ENCODE results near the gene RNF38.

- TF ChIP-seq MAX (IDR thresholded peaks at IDR 0.05; ENCODE audit: low read depth) (no peak), RCOR1 (IDR thresholded peaks at IDR 0.05; ENCODE audit: low read length) (no peak), POLR2AphosphoS5 (IDR thresholded peaks at IDR 0.05; ENCODE audit: low read depth, low read length) (no peak)
Observed at GRCh38 chr9:36396985-36397384, 3.1 kb downstream of the RNF38 start.
